GM23338 (cell line): ENCODE results near the gene REL. TPM values are rescaled to one million over a fixed set of nuclear protein-coding genes. Genes with fewer than 3 reads are reported as not detected.

ENCODE experiments used
- ATAC-seq: fragments of 200-7000 bp; cut with Tn5 transposase; 3 replicates; pipeline ENCODE4 v1.9.1; 2020
- DNase-seq: peaks from one replicate; pipeline ENCODE4 v3.0.0-alpha.2; 2015; ENCODE audit warnings: low spot score
- H2AFZ ChIP-seq: fragments of 200-600 bp; sonication (generic); 2 replicates; pipeline ENCODE4 v1.8.0; 2016; ENCODE audit warnings: antibody characterized with exemption, mild to moderate bottlenecking, moderate library complexity
- H3F3A ChIP-seq: fragments of 200-600 bp; sonication (generic); replicated peaks from 2 replicates; pipeline ENCODE4 v1.8.0; 2017; ENCODE audit warnings: antibody characterized with exemption, mixed run types, low read depth
- H3K27ac ChIP-seq: fragments of 200-600 bp; sonication (generic); 2 replicates; pipeline ENCODE4 v1.6.1; 2016; ENCODE audit warnings: low read depth
- H3K27me3 ChIP-seq: fragments of 200-600 bp; sonication (generic); 2 replicates; pipeline ENCODE4 v1.8.0; 2016; ENCODE audit warnings: mild to moderate bottlenecking, mixed run types, moderate library complexity; ENCODE audit not compliant: insufficient read depth
- H3K36me3 ChIP-seq: fragments of 200-600 bp; sonication (generic); 2 replicates; pipeline ENCODE4 v1.8.0; 2016; ENCODE audit warnings: mild to moderate bottlenecking; ENCODE audit not compliant: insufficient read depth
- H3K4me1 ChIP-seq: fragments of 200-600 bp; sonication (generic); 2 replicates; pipeline ENCODE4 v1.8.0; 2016; ENCODE audit warnings: mild to moderate bottlenecking, moderate library complexity; ENCODE audit not compliant: insufficient read depth
- H3K4me2 ChIP-seq: fragments of 200-600 bp; sonication (generic); 2 replicates; pipeline ENCODE4 v1.7.1; 2017; ENCODE audit warnings: mixed run types
- H3K4me3 ChIP-seq: fragments of 200-600 bp; sonication (generic); 2 replicates; pipeline ENCODE4 v1.6.1; 2016; ENCODE audit warnings: mixed run types
- H3K79me2 ChIP-seq: fragments of 200-600 bp; sonication (generic); replicated peaks from 2 replicates; pipeline ENCODE4 v1.8.0; 2017; ENCODE audit warnings: mild to moderate bottlenecking; ENCODE audit not compliant: insufficient read depth
- H3K9me2 ChIP-seq: fragments of 200-600 bp; sonication (generic); 2 replicates; pipeline ENCODE4 v1.8.0; 2017; ENCODE audit not compliant: insufficient read depth
- H4K20me1 ChIP-seq: fragments of 200-600 bp; sonication (generic); replicated peaks from 2 replicates; pipeline ENCODE4 v1.8.0; 2017; ENCODE audit warnings: mild to moderate bottlenecking; ENCODE audit not compliant: insufficient read depth
- H3K27ac Mint-ChIP-seq: 2 replicates; pipeline ENCODE4 v1.8.0; 2020; ENCODE audit warnings: inconsistent platforms, mild to moderate bottlenecking, moderate library complexity, mixed read lengths
- H3K27me3 Mint-ChIP-seq: 3 replicates; pipeline ENCODE4 v1.8.0; 2022; ENCODE audit warnings: low read depth, mild to moderate bottlenecking, moderate library complexity, mixed read lengths, inconsistent platforms; ENCODE audit not compliant: insufficient read depth, poor library complexity
- H3K36me3 Mint-ChIP-seq: 3 replicates; pipeline ENCODE4 v1.8.0; 2021; ENCODE audit warnings: low read depth, mild to moderate bottlenecking, inconsistent platforms, moderate library complexity, mixed read lengths
- H3K4me1 Mint-ChIP-seq: 3 replicates; pipeline ENCODE4 v1.8.0; 2020; ENCODE audit warnings: mild to moderate bottlenecking, inconsistent platforms, mixed read lengths
- H3K4me3 Mint-ChIP-seq: 3 replicates; pipeline ENCODE4 v1.8.0; 2021; ENCODE audit warnings: moderate library complexity, mild to moderate bottlenecking, inconsistent platforms, mixed read lengths
- H3K9me3 Mint-ChIP-seq: 3 replicates; pipeline ENCODE4 v1.8.0; 2020; ENCODE audit warnings: moderate library complexity, mild to moderate bottlenecking, inconsistent platforms, mixed read lengths
- EZH2 ChIP-seq: fragments of 200-600 bp; sonication (generic); IDR thresholded peaks from one replicate; pipeline ENCODE4 v1.8.0; 2017; ENCODE audit warnings: antibody characterized with exemption, mild to moderate bottlenecking, low read depth; ENCODE audit not compliant: unreplicated experiment
- EZH2phosphoT487 ChIP-seq: fragments of 200-600 bp; sonication (generic); IDR thresholded peaks from one replicate; pipeline ENCODE4 v1.8.1; 2018; ENCODE audit warnings: antibody characterized with exemption; ENCODE audit not compliant: unreplicated experiment
- POLR2AphosphoS5 ChIP-seq: IDR thresholded peaks from 2 replicates; pipeline ENCODE4 v1.6.1; 2016; ENCODE audit warnings: antibody characterized with exemption, low read depth
- ZNF114 ChIP-seq: fragments of 250-450 bp; sonication (Bioruptor Pico); IDR thresholded peaks from 2 replicates; pipeline ENCODE4 v1.5.0; 2020; ENCODE audit warnings: mild to moderate bottlenecking, moderate library complexity
- ZNF331 ChIP-seq: fragments of 250-450 bp; sonication (Bioruptor Pico); IDR thresholded peaks from 2 replicates; pipeline ENCODE4 v1.5.0; 2020; ENCODE audit warnings: low read depth, mild to moderate bottlenecking, moderate library complexity
- ZNF462 ChIP-seq: fragments of 250-450 bp; sonication (Bioruptor Pico); IDR thresholded peaks from 2 replicates; pipeline ENCODE4 v1.5.0; 2020; ENCODE audit warnings: mild to moderate bottlenecking, moderate library complexity
- polyA plus RNA-seq: library from polyadenylated mRNA; unstranded; fragments of >200 nt; fragmentation: Nextera tagmentation; extraction: Ambion mirVana; gene quantifications from 2 replicates; pipeline ENCODE4 v1.2.1, GENCODE V29; 2016
- total RNA-seq: library from RNA; depleted of rRNA; stranded (reverse); fragments of >200 nt; shearing (Covaris generic); gene quantifications from 2 replicates; pipeline ENCODE4 v1.2.3, GENCODE V29; 2014

REL gene
- total and polyA plus RNA-seq, 2 experiments from 2014 or later: 4.1 to 8.0 TPM

GRCh38 chr2:60945341-60945740 lies 64.0 kb downstream of the REL start (continued):
- TF ChIP-seq ZNF331 (no peak), ZNF462 (CRISPR knock-in tag) (no peak), EZH2phosphoT487 (no peak), EZH2 (no peak)

GRCh38 chr2:60947056-60947455 lies 65.7 kb downstream of the REL start:
- no peak for TF ChIP-seq ZNF114 (CRISPR knock-in tag)
- TF ChIP-seq POLR2AphosphoS5: no peak
- Histone ChIP-seq H3K27ac (no peak overlapping the region), H3K27me3 (no peaks in the 10 kb centered on the region), H3K9me2 (no peaks in the 10 kb centered on the region), H3K4me2 (no peak overlapping the region), H3K79me2 (no peaks in the 10 kb centered on the region), H3K36me3 (no peaks in the 10 kb centered on the region), H2AFZ (no peak overlapping the region), H3F3A (no peaks in the 10 kb centered on the region), H3K4me3 (no peak overlapping the region), H4K20me1 (no peaks in the 10 kb centered on the region), H3K4me1 (no peaks in the 10 kb centered on the region)
- peaks cover 11% of the 10 kb centered on the region; the same call in 2 of the 3 replicates for H3K9me3 Mint-ChIP-seq
- no peaks in the 10 kb centered on the region for H3K27me3 Mint-ChIP-seq
- no peak for DNase-seq
- no peaks in the 10 kb centered on the region for H3K4me1 Mint-ChIP-seq
- no peak overlapping the region for H3K4me3 Mint-ChIP-seq
- no peak overlapping the region for H3K27ac Mint-ChIP-seq
- peaks cover 5% of the 10 kb centered on the region; the same call in 1 of the 3 replicates for H3K36me3 Mint-ChIP-seq
- no peak for ATAC-seq
